Mucosa of stomach (tissue), 1 donor: ENCODE data around the gene PDZD2.
"Not testable (repeated sequence)": the region's sequence is repeated elsewhere in the genome, so short reads cannot be mapped to it uniquely, and the experiment has no call there.

Experiments
- H3K27me3 ChIP-seq: one replicate; pipeline ENCODE4 v1.7.0; 2013; ENCODE audit warnings: mild to moderate bottlenecking, low read length; ENCODE audit not compliant: control insufficient read depth, insufficient read depth
- H3K36me3 ChIP-seq: one replicate; pipeline ENCODE4 v1.7.0; 2013; ENCODE audit warnings: low read length; ENCODE audit not compliant: control insufficient read depth, insufficient read depth
- H3K4me1 ChIP-seq: one replicate; pipeline ENCODE4 v1.7.0; 2013; ENCODE audit warnings: mild to moderate bottlenecking, low read length; ENCODE audit not compliant: control insufficient read depth, insufficient read depth
- H3K4me3 ChIP-seq: one replicate; pipeline ENCODE4 v1.7.0; 2013; ENCODE audit warnings: low read length
- H3K9ac ChIP-seq: one replicate; pipeline ENCODE4 v1.7.0; 2013; ENCODE audit warnings: mild to moderate bottlenecking, low read length, moderate library complexity
- H3K9me3 ChIP-seq: one replicate; pipeline ENCODE4 v1.7.0; 2013; ENCODE audit warnings: mild to moderate bottlenecking, low read length, moderate library complexity; ENCODE audit not compliant: control insufficient read depth
- donor health status: Pancreatic carcinoma.

The PDZD2 gene

DNA sequence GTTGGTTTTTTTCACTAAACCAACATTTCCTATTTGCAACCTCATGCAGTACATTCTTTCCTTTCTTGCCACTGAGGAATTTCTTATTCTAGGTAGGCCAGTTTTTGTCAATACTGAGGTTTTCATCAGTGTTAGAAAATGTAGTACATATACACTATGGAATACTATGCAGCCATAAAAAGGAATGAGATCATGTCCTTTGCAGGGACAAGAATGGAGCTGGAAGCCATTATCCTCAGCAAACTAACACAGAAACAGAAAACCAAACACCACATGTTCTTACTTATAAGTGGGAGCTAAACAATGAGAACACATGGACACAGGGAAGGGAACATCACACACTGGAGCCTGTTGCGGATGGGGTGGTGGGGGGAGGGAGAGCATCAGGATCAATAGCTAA, 441.6 kb downstream of the PDZD2 start:
- not testable (repeated sequence) for H3K9me3 ChIP-seq, H3K4me3 ChIP-seq, H3K9ac ChIP-seq, H3K36me3 ChIP-seq, H3K4me1 ChIP-seq, H3K27me3 ChIP-seq

DNA sequence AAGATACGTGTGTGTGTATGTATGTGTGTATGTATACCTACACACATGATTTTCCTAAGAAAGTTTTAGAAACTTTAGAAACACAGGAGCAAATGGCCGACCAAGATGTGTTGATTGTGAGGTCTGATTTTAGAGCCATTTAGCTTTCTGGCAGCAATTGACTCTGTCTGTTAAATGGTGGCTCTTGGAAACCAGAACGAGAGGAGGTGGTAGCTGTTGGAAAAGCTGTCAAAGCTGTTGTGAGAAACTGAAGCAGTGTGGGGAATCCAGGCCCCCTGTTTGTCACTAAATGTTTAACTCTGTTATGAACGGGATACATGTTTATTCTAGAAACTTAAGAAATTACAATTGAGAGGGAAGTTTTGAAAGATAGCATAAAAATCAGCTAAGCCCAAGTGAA, 443.8 kb downstream of the PDZD2 start:
- H3K36me3 ChIP-seq = no peaks in the 10 kb centered on the region
- H3K4me3 ChIP-seq = no peak overlapping the region
- H3K9me3 ChIP-seq = no peaks in the 10 kb centered on the region
- no peaks in the 10 kb centered on the region for H3K4me1 ChIP-seq
- no peaks in the 10 kb centered on the region for H3K27me3 ChIP-seq
- H3K9ac ChIP-seq = no peak overlapping the region

DNA sequence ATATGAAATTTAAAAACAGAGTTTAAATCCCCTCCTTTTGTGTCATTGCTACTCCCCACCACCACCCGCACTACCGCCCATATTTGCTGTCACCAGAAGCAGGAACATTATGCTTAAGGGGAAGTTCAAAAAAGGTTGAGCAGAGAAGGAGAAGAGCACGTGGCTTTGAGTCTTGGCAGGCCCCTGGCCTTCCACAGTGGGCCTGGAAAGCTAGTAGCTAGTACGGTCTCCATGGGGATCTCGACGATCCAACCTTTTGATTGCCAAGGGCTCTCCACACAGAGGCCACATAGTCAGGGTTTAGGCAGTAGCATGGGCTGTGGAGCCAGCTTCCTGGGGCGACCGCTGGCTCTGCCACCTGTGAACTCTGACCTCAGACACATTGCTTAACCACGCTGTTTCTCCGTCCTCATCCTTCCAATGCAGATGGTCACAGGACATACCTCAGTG, 445.1 kb downstream of the PDZD2 start:
- Histone ChIP-seq H3K27me3 (no peaks in the 10 kb centered on the region), H3K9ac (no peak overlapping the region), H3K36me3 (no peaks in the 10 kb centered on the region), H3K4me1 (no peaks in the 10 kb centered on the region), H3K4me3 (no peak overlapping the region), H3K9me3 (no peaks in the 10 kb centered on the region)

DNA sequence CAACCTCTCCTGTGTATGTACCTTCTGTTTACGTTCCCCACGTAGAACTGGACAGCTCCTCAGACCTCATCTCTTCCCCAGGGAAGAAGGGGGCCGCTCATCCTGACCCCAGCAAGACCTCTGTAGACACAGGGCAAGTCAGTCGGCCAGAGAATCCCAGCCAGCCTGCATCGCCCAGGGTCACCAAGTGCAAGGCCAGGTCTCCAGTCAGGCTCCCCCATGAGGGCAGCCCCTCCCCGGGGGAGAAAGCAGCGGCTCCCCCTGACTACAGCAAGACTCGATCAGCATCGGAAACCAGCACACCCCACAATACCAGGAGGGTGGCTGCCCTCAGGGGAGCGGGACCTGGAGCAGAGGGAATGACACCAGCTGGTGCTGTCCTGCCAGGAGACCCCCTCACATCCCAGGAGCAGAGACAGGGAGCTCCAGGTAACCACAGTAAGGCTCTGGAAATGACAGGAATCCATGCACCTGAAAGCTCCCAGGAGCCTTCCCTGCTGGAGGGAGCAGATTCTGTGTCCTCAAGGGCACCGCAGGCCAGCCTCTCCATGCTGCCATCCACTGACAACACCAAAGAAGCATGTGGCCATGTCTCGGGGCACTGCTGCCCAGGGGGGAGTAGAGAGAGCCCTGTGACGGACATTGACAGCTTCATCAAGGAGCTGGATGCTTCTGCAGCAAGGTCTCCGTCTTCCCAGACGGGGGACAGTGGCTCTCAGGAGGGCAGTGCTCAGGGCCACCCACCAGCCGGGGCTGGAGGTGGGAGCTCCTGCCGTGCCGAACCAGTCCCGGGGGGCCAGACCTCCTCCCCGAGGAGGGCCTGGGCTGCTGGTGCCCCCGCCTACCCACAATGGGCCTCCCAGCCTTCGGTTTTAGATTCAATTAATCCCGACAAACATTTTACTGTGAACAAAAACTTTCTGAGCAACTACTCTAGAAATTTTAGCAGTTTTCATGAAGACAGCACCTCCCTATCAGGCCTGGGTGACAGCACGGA, 448.5 kb downstream of the PDZD2 start:
- Histone ChIP-seq H3K4me3 (no peak overlapping the region), H3K4me1 (no peaks in the 10 kb centered on the region), H3K9me3 (no peaks in the 10 kb centered on the region), H3K36me3 (no peaks in the 10 kb centered on the region), H3K9ac (no peak overlapping the region), H3K27me3 (no peaks in the 10 kb centered on the region)

DNA sequence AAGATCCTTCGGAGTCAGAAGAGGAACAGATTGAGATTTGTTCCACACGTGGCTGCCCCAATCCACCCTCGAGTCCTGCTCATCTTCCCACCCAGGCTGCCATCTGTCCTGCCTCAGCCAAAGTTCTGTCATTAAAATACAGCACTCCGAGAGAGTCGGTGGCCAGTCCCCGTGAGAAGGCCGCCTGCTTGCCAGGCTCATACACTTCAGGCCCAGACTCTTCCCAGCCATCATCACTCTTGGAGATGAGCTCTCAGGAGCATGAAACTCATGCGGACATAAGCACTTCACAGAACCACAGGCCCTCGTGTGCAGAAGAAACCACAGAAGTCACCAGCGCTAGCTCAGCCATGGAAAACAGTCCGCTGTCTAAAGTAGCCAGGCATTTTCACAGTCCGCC, 449.3 kb downstream of the PDZD2 start:
- no peak overlapping the region for H3K4me3 ChIP-seq
- no peaks in the 10 kb centered on the region for H3K27me3 ChIP-seq
- H3K9ac ChIP-seq = no peak overlapping the region
- no peaks in the 10 kb centered on the region for H3K9me3 ChIP-seq
- no peaks in the 10 kb centered on the region for H3K36me3 ChIP-seq
- H3K4me1 ChIP-seq = peaks cover 3% of the 10 kb centered on the region

DNA sequence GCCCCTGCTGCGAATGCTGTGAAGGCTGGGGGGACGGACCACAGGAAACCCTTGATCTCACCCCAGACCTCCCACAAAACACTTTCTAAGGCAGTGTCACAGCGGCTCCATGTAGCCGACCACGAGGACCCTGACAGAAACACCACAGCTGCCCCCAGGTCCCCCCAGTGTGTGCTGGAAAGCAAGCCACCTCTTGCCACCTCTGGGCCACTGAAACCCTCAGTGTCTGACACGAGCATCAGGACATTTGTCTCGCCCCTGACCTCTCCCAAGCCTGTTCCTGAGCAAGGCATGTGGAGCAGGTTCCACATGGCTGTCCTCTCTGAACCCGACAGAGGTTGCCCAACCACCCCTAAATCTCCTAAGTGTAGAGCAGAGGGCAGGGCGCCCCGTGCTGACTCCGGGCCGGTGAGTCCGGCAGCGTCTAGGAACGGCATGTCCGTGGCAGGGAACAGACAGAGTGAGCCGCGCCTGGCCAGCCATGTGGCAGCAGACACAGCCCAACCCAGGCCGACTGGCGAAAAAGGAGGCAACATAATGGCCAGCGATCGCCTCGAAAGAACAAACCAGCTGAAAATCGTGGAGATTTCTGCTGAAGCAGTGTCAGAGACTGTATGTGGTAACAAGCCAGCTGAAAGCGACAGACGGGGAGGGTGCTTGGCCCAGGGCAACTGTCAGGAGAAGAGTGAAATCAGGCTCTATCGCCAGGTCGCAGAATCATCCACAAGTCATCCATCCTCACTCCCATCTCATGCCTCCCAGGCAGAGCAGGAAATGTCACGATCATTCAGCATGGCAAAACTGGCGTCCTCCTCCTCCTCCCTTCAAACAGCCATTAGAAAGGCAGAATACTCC, 450.4 kb downstream of the PDZD2 start:
- Histone ChIP-seq H3K4me3 (no peak overlapping the region), H3K4me1 (peaks cover 3% of the 10 kb centered on the region), H3K36me3 (no peaks in the 10 kb centered on the region), H3K27me3 (no peaks in the 10 kb centered on the region), H3K9ac (no peak overlapping the region), H3K9me3 (no peaks in the 10 kb centered on the region)

DNA sequence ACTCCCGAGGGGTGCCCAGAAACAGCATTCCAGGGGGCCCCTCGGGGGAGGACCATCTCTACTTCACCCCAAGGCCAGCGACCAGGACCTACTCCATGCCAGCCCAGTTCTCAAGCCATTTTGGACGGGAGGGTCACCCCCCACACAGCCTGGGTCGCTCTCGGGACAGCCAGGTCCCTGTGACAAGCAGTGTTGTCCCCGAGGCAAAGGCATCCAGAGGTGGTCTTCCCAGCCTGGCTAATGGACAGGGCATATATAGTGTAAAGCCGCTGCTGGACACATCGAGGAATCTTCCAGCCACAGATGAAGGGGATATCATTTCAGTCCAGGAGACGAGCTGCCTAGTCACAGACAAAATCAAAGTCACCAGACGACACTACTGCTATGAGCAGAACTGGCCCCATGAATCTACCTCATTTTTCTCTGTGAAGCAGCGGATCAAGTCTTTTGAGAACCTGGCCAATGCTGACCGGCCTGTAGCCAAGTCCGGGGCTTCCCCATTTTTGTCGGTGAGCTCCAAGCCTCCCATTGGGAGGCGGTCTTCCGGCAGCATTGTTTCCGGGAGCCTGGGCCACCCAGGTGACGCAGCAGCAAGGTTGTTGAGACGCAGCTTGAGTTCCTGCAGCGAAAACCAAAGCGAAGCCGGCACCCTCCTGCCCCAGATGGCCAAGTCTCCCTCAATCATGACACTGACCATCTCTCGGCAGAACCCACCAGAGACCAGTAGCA, 451.3 kb downstream of the PDZD2 start:
- no peaks in the 10 kb centered on the region for H3K27me3 ChIP-seq
- H3K36me3 ChIP-seq = no peaks in the 10 kb centered on the region
- H3K9ac ChIP-seq = no peak overlapping the region
- H3K9me3 ChIP-seq = no peaks in the 10 kb centered on the region
- peaks cover 3% of the 10 kb centered on the region for H3K4me1 ChIP-seq
- no peak overlapping the region for H3K4me3 ChIP-seq

DNA sequence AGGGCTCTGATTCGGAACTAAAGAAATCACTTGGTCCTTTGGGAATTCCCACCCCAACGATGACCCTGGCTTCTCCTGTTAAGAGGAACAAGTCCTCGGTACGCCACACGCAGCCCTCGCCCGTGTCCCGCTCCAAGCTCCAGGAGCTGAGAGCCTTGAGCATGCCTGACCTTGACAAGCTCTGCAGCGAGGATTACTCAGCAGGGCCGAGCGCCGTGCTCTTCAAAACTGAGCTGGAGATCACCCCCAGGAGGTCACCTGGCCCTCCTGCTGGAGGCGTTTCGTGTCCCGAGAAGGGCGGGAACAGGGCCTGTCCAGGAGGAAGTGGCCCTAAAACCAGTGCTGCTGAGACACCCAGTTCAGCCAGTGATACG, 451.8 kb downstream of the PDZD2 start:
- H3K4me3 ChIP-seq = no peak overlapping the region
- H3K4me1 ChIP-seq = peaks cover 3% of the 10 kb centered on the region
- no peaks in the 10 kb centered on the region for H3K36me3 ChIP-seq
- H3K9me3 ChIP-seq = no peaks in the 10 kb centered on the region
- no peaks in the 10 kb centered on the region for H3K27me3 ChIP-seq
- H3K9ac ChIP-seq = no peak overlapping the region

DNA sequence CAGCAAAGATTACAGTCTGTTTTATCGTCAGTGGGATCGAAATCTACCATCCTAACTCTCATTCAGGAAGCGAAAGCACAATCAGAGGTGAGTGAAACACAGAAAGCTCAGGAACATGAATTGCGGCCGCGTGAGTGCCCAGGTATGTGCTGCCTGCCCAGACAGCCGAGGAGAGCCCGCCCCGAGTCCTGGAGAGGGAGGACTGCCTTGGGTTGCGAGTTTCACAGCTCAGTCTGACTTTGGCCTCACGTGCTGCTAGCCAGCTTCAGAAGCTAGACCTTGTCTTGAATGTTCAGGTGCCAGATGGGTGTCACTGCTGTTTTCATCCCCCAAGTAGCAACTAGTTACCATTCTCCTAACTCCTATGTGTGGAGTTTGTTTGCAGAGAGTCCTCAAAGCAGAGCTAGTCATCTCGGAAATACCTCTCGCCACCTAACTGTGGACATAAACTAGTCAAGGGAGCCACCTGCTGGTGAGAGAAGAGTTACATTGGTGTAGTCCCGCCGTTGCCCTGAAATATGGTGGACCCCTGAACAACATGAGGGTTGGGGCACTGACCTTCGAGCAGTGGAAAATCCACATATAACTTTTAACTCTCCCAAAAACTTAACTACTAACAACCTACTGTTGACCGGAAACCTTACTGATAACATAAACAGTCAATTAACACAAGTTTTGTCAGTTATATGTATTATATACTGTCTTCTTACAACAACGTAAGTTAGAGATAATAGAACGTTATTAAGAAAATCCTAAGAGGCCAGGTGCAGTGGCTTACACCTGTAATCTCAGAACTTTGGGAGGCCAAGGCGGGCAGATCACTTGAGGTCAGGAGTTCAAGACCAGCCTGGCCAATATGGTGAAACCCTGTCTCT, 454.2 kb downstream of the PDZD2 start:
- Histone ChIP-seq H3K36me3 (no peaks in the 10 kb centered on the region), H3K27me3 (no peaks in the 10 kb centered on the region), H3K9me3 (no peaks in the 10 kb centered on the region), H3K4me1 (peaks cover 3% of the 10 kb centered on the region), H3K9ac (no peak overlapping the region), H3K4me3 (no peak overlapping the region)

DNA sequence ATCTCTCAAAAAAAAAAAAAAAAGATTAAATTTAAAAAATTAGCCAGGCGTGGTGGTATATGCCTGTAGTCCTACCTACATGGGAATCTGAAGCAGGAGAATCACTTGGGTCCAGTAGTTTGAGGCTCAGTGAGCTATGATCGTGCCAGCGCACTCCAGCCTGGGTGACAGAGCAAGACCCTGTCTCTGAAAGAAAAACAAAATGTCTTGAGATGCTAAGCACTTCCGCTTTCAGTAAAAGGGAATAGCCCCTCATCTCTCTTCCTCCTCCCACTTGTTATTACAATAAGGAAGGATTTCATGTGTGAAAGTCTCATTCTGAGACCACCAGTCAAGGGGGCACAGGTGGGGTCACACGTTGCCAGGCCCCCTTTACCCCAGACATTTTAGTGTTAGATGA, 455.8 kb downstream of the PDZD2 start:
- H3K36me3 ChIP-seq = no peaks in the 10 kb centered on the region
- no peaks in the 10 kb centered on the region for H3K27me3 ChIP-seq
- no peak overlapping the region for H3K4me3 ChIP-seq
- H3K4me1 ChIP-seq = peaks cover 3% of the 10 kb centered on the region
- no peak overlapping the region for H3K9ac ChIP-seq
- no peaks in the 10 kb centered on the region for H3K9me3 ChIP-seq

DNA sequence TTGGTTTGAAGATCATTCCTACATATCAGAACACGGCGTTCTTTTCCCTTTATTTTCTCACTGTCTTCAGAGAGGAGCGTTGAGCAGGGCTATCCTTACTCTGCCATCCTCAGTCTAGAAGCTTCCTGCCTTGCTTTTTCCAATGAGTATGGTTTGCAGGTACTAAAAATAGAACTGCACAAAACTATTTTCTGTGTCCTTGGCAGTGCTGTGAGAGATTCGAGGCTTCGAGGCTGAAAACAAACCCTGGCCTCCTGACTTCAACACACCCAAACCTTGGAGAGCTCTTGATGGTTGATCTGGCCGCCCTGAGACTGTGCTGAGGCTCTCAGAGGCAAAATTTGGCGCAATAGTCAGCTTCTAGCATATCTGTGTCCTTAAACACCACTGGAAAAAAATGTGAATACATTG, 456.3 kb downstream of the PDZD2 start:
- Histone ChIP-seq H3K27me3 (no peaks in the 10 kb centered on the region), H3K4me1 (peaks cover 3% of the 10 kb centered on the region), H3K4me3 (no peak overlapping the region), H3K9me3 (no peaks in the 10 kb centered on the region), H3K36me3 (no peaks in the 10 kb centered on the region), H3K9ac (no peak overlapping the region)
